ENCODE data around the gene CSNK1A1L. TPM values are rescaled to one million over a fixed set of nuclear protein-coding genes. Genes with fewer than 3 reads are reported as not detected.

The CSNK1A1L gene
- total RNA-seq, 1 donor from 2014 or later: not detected

DNA sequence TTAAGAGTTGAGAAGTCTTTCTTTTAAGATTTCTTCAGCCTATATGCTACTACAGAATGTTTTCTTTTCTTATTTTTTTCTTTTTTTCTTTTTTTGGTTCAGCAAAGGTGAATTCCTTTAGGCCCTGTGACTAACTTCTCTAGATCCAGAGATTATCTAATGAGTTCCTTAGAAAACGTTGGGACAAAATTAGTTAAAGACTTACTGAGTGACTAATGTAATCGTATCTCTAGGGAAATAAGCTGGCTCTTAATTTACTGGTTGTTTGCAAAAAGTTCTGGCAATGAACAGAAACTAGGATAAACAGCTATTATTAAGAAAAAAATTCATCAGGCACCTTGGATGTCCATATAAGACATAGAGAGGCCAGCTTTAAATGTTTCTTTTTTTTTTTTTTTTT is 30.7 kb upstream of the CSNK1A1L start:
- TF ChIP-seq, protein P1, sequence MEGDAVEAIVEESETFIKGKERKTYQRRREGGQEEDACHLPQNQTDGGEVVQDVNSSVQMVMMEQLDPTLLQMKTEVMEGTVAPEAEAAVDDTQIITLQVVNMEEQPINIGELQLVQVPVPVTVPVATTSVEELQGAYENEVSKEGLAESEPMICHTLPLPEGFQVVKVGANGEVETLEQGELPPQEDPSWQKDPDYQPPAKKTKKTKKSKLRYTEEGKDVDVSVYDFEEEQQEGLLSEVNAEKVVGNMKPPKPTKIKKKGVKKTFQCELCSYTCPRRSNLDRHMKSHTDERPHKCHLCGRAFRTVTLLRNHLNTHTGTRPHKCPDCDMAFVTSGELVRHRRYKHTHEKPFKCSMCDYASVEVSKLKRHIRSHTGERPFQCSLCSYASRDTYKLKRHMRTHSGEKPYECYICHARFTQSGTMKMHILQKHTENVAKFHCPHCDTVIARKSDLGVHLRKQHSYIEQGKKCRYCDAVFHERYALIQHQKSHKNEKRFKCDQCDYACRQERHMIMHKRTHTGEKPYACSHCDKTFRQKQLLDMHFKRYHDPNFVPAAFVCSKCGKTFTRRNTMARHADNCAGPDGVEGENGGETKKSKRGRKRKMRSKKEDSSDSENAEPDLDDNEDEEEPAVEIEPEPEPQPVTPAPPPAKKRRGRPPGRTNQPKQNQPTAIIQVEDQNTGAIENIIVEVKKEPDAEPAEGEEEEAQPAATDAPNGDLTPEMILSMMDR (IDR thresholded peaks at IDR 0.05; ENCODE audit: insufficient read depth, low read length, severe bottlenecking): no peak
- FAIRE-seq: no peak
- no peak for DNase-seq (ENCODE audit: low read depth)
- Histone ChIP-seq H3K27me3 (ENCODE audit: control insufficient read depth, insufficient read depth, low read length) (no peaks in the 10 kb centered on the region), H3K36me3 (ENCODE audit: control insufficient read depth, insufficient read depth, low read length) (no peaks in the 10 kb centered on the region), H3K4me3 (ENCODE audit: low read depth, low read length) (no peak overlapping the region)

DNA sequence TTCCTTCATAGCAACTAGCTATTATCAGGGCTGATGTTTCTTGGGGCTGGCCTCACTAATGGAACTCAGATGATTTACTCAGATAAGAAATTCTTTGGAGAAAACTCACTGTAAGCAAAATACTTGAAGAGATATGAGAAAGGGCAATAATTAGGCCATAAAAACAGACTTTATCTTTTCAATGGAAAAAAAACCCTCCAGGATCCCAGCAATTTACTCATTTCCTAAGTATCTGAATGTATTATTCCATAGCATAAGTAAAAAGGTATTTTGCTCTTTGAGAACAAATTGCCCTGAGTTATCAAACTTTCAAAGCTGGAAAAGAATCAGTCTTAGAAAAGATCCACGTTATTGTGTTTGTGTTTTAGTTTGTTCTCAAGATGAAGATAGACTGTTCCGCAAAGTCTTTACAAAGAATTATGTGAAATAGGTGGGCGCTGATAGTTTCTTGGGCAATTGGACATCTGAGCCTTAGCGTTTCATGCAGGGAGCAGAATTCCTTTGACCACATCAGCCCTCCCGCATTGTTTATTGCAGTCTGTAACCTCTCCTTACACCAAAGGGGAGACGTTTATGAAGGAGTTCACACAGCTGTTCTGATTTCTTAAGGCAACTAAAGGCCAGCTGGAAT is 29.1 kb upstream of the CSNK1A1L start:
- TF ChIP-seq, protein P1 (IDR thresholded peaks at IDR 0.05; ENCODE audit: insufficient read depth, low read length, severe bottlenecking): no peak
- DNase-seq (ENCODE audit: low read depth) (no peak), FAIRE-seq (no peak)
- H3K4me3 ChIP-seq (ENCODE audit: low read depth, low read length): no peak overlapping the region
- H3K36me3 ChIP-seq (ENCODE audit: control insufficient read depth, insufficient read depth, low read length): no peaks in the 10 kb centered on the region
- H3K27me3 ChIP-seq (ENCODE audit: control insufficient read depth, insufficient read depth, low read length): no peaks in the 10 kb centered on the region

DNA sequence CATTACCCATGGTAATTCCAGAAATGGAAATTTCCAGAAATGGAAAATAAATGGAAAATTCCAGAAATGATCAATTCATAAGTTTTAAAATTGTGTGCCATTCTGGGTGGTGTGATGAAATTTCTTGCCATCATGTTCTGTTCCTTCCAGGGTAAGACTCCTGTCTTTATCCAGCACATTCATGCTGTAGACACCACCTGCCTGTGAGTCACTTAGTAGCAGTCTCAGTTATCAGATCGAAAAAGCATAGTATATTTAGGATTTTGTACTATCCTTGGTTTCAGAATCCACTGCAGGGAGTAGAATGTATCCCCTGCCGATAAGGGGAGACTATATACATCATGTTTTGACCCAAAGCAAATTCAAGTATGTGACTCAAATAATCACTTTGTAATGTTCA is 26.7 kb upstream of the CSNK1A1L start:
- no peak overlapping the region for H3K4me3 ChIP-seq (ENCODE audit: low read depth, low read length)
- FAIRE-seq (no peak), DNase-seq (ENCODE audit: low read depth) (no peak)
- H3K27me3 ChIP-seq (ENCODE audit: control insufficient read depth, insufficient read depth, low read length): no peaks in the 10 kb centered on the region
- TF ChIP-seq, protein P1 (IDR thresholded peaks at IDR 0.05; ENCODE audit: insufficient read depth, low read length, severe bottlenecking): no peak
- H3K36me3 ChIP-seq (ENCODE audit: control insufficient read depth, insufficient read depth, low read length): no peaks in the 10 kb centered on the region

DNA sequence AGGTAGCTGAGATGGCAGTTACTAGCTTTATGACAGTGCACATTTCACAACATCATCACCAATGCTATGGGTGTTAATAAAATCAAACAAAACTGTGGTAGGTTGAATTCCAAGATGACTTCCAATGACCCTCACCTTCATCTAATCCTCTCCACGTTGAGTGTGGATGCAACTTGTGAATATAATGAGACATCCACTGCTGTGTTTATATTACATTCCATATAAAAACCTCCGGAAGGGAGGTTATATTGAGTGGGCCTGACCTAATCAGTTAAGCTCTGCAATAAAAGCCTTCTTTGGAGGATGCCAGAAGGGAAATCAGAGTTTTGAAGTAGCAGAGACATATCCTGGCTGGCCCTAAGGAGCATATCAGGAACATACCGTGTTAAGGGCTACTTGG is 25.6 kb upstream of the CSNK1A1L start:
- no peak for FAIRE-seq
- Histone ChIP-seq H3K4me3 (ENCODE audit: low read depth, low read length) (no peak overlapping the region), H3K36me3 (ENCODE audit: control insufficient read depth, insufficient read depth, low read length) (no peaks in the 10 kb centered on the region)

DNA sequence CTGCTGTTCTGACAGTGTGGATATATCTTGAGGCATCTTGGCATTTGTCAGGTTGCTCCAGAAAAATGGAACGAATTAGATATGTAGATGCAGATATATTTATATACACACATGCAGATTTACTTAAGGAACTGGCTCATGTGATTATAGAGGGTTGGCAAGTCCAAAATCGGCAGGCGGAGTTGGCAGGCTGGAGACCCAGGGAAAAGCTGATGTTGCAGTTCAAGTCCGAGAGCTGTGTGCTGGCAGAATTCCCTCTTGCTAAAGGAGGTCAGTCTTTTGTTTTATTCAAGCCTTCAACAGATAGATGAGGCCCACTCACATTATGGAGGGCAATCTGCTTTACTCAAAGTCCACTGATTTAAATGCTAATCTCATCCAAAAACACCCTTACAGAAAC is 24.4 kb upstream of the CSNK1A1L start:
- no peaks in the 10 kb centered on the region for H3K36me3 ChIP-seq (ENCODE audit: control insufficient read depth, insufficient read depth, low read length)
- H3K27me3 ChIP-seq (ENCODE audit: control insufficient read depth, insufficient read depth, low read length): no peaks in the 10 kb centered on the region
- H3K4me3 ChIP-seq (ENCODE audit: low read depth, low read length): no peak overlapping the region
- DNase-seq (ENCODE audit: low read depth): no peak
- TF ChIP-seq, protein P1 (IDR thresholded peaks at IDR 0.05; ENCODE audit: insufficient read depth, low read length, severe bottlenecking): no peak
- no peak for FAIRE-seq

More for the DNA sequence above, 25.6 kb upstream of the CSNK1A1L start:
- DNase-seq (ENCODE audit: low read depth): no peak
- TF ChIP-seq, protein P1 (IDR thresholded peaks at IDR 0.05; ENCODE audit: insufficient read depth, low read length, severe bottlenecking): no peak
- H3K27me3 ChIP-seq (ENCODE audit: control insufficient read depth, insufficient read depth, low read length): no peaks in the 10 kb centered on the region

DNA sequence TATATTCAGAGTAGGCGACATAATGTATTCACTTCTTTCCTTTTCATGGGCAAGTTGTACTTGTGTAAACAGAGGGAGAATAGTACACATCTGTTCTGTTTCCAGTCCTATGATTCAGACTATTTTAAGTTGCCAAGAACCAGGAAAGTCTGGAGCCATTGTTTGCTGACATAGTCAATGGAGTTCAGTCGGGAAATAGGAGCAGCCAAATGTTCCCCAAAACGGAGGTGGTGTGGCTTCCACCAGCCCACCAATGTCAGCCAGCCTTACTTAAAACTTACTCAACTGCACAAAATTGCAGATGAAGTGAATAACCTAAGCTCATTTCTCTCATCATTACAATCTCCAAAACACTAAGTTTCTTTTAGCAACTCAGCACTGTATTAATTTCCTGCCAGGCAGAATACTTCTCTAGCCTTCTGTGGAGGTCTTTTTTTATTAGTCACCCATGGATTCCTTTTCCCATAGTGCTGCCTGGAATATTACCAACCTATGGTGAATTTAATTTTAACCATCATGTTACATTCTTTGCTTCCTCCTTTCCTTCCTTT is 22.3 kb upstream of the CSNK1A1L start:
- FAIRE-seq (no peak), DNase-seq (ENCODE audit: low read depth) (peak; percentile 73)
- H3K27me3 ChIP-seq (ENCODE audit: control insufficient read depth, insufficient read depth, low read length): no peaks in the 10 kb centered on the region
- H3K4me3 ChIP-seq (ENCODE audit: low read depth, low read length): no peak overlapping the region
- TF ChIP-seq, protein P1 (IDR thresholded peaks at IDR 0.05; ENCODE audit: insufficient read depth, low read length, severe bottlenecking): no peak
- no peaks in the 10 kb centered on the region for H3K36me3 ChIP-seq (ENCODE audit: control insufficient read depth, insufficient read depth, low read length)

All from bronchial epithelial cell (primary cell).